Fibroblast of skin of abdomen (primary cell): ENCODE results near the gene HGF.
A peak's percentile ranks its signal among the peaks of the same experiment; 100 is the strongest.
"Not testable (repeated sequence)": the region's sequence is repeated elsewhere in the genome, so short reads cannot be mapped to it uniquely, and the experiment has no call there.

Source experiments
- DNase-seq: peaks from one replicate; pipeline ENCODE4 v3.0.0-alpha.2; 2013

HGF gene

DNA sequence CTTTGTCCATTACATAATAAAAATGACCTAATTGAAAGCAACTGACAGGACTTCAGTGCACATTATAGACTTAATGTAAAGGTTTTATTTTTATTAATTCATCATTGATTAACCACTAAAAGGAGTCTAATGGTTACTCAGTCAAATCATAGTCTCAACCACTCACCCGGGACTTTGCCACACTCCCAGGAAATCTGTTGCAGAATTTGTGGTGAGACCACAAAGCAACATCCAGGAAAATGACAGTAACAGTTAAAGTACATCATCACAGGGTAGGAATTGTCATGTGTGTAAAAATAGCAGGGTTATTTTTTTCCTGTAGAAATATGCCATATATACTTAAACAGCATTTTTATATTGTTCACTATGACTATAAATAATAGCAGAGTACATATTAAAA lies 6.3 kb upstream of the HGF start:
- DNase-seq = peak; percentile 35

DNA sequence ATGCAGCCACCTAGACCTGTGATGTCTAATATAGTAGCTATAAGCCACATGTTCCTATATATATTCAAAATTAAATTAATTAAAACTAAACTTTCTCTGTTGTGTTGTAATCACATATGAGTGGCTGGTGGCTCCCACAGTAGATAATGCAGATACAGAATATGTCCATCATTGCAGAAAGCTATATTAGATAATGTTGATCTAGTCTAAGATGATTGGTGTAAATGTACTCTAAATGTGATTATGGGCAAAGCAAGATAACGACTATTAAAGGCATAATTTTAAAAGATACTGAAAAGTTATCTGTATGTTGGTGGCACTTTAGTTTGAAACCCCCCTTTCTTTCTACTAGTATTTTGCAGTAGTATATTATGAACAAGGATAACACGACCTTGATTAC lies 5.7 kb upstream of the HGF start:
- no peak for DNase-seq

DNA sequence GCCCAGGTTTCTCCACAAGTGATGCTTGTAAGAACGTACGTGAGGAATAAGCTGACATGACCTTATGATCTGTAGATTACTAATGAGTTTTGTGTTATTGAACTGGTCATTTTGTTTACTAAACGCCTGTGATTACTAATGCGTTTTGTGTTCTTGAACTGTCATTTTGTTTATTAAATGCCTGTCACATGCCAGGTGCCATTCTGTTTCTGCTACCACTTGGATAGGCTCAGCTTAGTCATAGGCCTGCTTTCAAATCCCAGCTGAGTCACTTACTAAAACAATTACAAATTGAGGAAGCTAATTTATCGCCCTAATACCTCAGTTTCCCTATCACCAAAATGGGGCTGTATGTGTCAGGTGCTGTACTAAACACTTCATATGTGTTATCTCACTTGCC lies 4.7 kb upstream of the HGF start:
- no peak for DNase-seq

DNA sequence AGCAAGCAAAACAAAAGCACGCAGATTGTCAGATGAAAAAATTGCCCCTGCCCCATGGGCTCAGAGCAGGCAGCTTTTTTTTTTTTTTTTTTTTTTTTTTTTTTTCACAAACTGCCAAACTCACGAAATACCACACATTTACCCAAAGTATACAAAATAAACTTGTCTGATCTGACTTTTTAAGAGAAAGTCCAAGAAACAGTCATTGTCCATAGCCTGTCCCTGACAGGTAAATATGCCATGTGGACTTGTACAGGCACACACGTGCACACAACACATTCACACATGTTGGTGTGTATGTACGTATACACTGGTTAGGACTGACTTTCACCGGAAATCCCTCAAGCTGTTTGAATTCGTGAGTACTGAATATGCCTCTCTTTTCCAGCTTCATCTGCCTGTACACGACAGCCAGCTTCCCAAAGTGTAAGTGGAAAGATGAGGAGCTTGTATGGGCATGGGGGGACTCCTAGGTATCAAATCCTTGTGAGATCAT lies 929 bp upstream of the HGF start:
- DNase-seq = no peak

DNA sequence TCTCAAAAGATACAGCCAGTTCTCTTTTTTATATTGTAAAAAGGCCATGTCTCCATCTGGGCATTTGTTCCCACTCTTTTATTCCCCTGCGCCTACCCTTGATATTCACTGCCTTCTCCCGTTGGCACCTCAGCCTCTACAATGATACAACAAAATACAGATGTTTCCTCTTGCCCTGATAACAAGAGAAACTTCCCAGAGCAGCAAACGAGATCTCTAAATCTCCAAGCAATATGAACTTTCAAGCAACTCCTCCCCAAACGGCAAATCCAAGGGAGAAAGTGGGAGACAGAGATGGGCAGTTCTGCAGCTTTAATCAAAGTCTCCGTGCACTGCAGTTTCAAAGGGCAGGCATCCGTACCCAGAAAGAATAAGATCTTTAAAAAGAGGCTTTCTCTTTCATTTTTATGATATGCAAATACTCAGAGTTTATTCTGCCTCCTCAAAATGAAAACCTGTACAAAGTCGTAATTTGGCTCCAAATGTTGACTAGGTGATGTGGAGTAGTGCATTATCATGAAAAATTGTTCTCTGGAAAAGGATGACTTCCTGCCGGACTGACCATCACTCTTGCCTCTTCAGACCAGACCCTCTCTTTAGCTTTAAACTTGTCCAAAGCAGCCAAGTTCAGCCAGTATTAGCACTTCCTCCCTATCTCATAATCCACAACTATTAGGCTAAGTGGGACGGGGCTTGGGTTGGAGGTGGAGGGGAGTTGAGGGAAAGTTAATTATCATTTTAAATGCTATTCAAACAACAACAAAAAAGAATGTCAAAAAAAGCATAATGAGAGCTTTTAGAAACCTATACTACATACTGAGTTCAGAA lies 682 bp downstream of the HGF start:
- DNase-seq = no peak

DNA sequence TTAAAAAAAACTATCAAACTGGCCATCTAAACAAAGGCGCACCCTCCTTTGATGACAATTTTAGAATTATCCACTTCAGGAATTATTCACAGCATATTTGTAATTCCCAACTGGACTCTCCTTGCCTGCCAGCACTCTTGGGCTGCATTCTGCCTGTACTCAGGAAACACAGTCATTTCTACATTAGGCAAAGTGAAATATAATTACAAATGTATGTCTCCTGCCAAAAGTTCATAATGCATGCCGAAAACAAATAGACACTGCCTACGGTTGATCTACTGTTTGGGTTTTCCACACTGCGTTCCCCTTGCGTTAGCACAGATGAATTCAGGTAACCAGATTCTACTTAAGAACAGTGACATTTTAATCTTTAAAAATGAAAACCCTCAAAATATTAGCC lies 1.9 kb downstream of the HGF start:
- no peak for DNase-seq

DNA sequence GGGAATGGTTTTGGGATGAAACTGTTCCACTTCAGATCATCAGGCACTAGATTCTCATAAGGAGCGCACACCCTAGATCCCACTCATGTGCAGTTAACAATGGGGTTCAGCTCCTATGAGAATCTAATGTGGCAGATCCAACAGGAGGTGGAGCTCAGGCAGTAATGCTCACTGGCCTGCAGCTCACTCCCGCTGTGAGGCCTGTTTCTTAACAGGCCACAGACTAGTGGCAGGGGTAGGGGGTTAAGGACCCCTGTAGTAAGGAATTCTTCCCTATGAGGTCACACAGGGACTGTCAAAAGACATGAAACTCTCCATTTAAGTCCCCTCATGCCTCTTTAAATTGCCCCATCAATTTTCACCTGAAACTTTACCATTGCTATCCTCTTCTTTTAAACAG lies 8.0 kb downstream of the HGF start:
- no peak for DNase-seq

DNA sequence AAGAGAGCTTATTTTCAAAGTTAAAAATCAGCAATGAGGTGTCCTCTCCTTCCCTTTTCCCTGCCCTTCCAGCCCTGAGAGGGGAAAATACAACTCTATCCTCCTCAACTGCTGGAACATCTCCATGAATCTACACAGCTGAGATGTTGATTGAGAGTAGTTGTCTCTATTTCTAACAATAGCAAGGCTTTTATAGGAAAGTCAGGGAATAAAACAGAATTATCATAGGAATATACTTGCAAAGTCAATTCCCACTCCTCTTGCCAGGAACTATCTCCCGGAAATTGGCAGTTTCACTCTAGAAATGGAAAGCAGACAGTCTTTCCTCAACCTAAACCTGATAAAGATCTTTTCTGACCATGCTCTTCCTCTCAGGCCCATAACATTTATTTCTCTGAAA lies 8.8 kb downstream of the HGF start:
- no peak for DNase-seq

DNA sequence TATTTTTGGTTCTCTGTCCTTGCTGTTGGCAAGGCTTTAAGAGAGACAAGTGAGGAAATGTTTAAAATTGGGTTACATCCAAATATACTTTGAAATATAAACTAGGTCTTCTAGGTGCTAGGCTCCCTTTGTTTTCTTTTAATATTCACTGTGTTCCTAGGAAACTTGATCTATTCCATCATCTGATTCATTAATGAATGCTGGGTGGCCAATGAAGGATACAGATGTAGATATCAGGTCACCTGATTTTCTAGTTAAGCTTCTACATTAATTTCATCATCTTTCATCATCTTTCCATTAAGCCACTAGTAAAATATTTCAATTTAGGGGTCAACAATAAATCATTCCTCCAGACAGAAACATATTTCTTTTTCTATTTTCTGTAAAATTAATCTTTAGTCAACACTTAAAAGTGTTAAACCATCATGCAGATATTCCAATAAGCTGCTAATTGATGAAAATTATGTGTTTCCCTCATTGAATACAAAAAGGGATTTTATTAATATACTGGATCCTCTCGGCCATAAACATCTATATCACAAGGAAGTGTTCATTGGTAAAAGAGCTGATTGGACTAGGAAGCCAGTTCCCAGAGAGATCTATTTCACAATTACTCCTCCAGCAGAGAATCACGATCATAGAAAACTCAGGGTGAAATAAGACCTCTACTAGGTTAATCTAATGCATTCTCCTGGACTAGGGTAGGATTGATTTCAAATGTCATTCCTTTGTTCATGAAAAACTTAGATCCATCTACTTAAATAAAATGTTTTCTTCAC lies 14.7 kb downstream of the HGF start:
- no peak for DNase-seq

DNA sequence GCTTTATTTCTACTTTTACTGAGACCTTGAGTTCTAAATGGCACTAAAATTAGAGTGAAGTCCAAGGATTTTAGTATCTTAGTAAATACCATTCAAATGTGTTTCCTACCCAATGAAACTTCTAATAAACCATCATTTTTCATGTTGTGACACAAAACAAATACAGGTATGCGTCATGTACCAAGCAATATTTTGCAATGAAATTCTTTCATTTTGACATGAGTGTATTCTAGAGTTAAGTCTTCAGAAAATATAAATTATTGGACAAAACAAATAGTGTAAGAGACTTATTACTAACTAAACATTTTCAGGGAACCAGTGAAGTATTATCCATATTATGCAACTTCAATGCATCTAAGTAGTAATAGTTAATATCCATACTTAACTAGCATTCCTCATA lies 16.5 kb downstream of the HGF start:
- no peak for DNase-seq

DNA sequence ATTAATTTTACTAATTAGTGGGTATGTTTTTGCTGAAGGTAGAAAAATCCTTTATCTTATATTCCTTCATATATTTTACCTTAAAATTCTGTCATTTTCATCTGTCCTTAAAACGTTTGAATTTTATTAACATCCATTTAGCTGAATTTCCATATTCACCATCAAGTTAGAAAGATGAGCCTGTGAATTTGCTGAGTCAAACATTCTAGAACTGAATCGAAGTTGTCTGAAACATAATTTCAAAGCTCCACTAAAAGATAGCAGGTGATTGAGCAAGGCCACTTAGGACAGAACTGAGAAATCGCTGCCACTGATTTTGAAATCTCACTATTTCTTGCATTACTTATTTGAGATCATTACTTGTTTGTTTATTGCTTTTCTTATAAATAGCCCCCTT lies 17.5 kb downstream of the HGF start:
- no peak for DNase-seq

DNA sequence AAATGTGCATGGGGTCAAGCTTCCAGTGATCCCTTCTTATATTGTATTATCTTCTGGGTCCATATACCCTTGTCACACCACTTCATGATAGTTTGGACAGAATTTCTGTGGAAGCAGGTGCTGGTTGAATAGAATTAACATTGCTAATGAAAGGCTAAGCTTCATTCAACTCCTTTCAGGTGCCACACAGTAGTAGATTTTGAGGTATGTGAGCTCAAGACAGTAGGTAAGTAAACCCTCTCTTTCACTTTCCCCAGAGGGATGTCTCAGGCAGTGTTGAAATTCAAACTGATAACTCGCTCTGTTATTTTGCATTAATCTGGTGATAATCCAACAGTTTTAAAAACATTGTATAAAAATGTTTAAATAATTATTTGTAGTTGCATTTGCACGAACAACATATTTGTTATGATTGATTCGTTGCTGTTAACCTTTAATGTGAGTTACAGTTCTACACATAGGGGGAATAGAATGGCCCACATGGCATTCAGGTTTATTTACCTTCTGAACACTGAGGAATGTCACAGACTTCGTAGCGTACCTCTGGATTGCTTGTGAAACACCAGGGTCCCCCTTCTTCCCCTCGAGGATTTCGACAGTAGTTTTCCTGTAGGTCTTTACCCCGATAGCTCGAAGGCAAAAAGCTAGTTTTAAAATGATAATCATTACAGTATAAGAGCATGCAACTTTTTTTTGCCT lies 18.1 kb downstream of the HGF start:
- no peak for DNase-seq

DNA sequence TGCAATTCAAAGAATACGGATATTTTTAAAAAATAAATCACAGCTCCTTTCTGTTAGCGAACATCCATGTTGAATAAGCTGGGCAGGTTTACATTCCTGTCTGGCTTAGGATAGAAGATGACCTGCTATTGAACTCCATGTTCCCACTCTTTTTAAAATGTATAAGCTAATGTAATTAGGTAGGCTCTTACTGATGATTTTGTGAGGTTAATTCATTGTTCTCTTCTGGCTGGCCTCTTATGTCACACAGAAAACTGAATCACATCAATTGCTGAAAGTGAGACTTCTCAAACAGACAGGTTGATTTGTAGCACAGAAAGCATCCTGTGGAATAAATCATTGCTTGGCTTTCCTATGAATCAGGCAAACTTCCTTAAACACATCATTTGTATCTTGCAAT lies 24.2 kb downstream of the HGF start:
- no peak for DNase-seq

DNA sequence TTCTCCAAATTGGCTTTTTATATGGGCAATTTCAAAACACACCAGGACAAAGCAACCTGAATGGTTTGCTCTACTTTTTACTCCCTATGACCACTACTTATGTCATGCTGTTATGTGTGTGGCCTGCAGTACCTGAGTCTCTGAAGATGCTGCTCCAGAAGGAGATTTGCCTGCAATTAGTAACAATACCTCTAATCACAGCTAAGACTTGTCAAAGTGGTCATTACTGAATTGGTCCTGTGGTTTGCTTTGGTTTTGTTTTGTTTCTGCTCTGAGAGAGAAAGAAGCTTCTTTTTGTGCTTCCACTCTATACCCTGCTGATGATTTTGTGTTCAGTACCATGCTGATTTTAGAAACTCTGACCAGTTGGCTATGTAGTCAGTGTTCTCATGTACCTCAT lies 25.5 kb downstream of the HGF start:
- DNase-seq = no peak

DNA sequence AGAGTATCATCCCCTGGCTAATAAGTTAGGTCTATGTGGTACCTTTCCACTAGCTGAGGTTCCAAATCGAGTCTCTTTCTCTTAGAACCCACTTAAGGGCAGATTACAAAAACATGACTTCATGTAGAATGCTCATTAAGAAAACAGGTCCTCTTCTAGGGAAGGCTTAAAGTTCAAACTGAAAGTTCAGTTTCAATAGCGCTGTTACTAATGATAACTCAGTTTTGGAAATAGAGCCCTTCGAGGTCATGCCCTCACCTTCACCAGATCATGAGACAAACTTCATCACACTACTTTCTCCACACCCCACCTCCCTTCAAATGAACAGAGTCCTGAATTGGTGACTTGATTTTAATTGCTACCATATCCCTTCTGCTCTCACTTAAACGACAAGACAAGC lies 26.2 kb downstream of the HGF start:
- no peak for DNase-seq

DNA sequence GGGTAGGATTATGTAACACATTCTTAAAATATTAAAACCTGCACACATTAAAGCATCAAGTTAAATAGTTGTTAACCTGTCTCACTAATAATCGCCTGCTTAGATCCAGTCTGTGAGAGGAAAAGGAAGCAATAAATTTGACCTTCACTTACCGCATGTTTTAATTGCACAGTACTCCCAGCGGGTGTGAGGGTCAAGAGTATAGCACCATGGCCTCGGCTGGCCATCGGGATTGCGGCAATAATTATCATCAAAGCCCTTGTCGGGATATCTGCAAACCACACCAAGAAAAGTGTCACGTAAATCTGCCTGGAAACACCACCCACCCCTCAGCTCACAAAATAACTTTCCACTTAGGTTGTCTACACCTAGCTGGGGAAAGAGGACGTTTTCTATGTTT lies 26.6 kb downstream of the HGF start:
- no peak for DNase-seq

DNA sequence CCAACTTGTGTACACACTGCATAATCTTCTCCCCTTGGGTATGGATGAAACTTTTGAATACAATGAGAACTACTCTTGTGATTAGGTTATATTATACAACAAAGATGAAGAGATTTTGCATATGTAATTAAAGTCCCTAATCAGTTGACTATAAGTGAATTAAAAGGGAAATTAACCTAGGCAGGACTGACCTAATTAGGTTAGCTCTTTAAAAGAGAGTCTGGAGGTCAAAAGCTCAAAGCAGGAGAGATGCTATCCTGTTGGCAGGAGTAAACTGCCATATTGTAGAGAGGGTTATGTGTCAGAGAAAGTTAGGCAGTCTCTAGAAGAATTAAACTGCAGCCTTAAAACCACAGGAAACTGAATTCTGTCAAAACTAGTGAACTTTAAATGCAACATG lies 29.4 kb downstream of the HGF start:
- no peak for DNase-seq

DNA sequence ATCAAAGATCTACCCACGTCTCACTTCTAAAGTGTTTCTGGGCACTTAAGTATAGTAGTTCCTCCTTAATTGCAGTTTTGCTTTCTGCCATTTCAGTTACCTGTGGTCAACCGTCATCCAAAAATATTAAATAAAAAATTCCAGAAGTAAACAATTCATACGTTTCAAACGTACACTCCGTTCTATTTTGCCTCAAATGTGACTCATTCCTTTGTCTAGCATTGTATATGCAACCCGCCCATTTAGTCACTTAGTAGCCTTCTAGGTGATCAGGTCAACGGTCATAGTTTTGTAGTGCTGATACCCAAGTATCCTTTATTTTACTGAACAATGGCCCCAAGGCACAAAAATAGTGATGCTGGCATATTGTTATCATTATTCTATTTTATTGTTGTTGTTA lies 33.8 kb downstream of the HGF start:
- no peak for DNase-seq

DNA sequence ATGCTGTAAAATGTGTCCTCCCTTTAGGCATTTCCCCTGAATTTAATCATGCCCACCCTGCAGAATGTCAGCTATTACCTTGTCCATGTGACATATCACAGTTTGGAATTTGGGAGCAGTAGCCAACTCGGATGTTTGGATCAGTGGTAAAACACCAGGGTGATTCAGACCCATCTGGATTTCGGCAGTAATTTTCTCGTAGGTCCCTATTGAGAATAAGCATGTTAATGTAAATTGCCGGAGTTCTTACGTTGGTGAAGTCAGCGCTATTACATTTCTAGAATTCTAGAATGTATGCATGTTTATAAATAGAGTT lies 44.1 kb downstream of the HGF start:
- peak; percentile 95 for DNase-seq

DNA sequence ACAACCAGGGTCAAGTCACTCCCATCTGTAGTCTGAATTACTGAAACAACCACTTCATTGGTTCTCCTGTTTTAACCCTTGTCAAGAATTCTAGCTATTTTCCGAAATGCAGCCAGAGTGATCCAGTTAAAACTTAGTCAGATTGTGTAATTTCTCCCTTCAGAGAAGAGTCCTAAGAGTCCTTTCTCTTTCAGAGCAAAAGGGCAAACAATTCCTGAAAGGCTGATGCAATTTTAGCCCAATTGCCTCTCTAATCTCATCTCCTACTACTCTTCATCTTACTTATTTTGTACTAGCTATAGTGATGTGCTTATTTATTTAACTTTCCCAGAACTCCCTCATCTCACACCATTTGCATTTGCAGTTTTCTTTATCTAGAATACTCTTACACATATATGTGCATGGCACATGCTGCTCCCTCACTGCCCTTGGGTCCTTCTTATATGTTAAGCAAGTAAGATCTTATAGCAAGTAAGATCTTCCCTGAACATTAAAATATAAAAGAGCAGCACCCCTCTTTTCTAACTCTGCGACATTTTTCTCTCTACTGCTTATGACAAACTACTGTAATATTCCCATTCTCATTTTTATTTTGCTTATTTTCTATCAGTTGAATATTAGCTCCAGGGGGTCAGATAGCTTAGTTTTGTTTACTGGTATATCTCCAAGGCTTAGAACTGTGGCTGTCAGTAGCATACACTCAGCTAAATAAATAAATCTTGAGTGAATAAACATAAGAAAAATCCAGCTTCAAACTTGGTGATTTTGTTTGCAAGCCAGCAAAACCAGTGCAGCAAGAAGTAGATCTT lies 44.6 kb downstream of the HGF start:
- DNase-seq = peak; percentile 56

DNA sequence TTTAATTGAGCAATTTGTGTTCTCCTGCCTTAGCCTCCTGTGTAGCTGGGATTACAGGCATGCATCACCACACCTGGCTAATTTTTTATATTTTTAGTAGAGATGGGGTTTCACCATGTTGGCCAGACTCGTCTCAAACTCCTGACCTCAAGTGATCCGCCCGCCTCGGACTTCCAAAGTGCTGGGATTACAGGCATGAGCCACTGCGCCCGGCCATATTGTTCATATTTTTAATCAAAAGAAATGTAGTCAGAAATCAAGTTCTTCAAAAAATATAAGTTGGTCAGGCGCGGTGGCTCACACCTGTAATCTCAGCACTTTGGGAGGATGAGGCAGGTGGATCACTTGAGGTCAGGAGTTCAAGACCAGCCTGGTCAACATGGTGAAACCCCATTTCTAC lies 47.6 kb downstream of the HGF start:
- not testable (repeated sequence) for DNase-seq

DNA sequence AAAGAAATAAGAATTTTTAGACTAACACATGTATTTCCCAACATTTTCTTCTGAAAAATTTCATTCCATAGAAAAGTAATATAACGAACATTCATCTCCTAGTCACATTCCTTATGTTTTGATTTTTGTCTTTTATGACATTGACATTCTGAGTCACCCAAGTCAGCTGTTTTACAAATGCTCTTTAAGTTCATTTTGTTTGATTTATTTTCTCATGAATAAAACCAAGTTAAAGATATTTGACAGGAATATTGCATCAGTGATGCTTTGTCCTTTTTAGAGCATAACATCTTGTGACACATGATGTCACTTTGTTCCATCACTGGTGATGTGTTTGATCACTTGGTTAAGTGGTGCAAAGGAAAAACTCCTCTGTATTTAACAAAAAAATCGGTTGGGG lies 48.4 kb downstream of the HGF start:
- DNase-seq = peak; percentile 24

DNA sequence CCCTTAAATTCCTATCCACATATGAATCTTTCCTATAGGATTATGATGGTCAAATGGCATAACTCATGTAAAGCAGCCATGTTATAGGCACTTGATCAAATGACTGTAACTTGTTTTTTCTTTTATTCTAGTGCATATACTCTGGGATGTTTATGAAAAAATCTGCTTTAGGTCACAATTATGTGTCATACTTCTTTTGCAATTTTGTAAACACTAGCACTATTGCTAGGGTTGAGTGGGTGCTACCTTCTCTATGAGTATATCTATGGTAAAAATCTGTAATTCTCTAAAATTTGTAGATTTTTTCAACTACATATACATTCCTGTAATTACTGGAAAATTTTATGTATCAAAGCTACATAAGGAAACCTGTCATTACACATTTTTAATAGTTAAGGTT lies 50.0 kb downstream of the HGF start:
- DNase-seq = no peak
